Mucosa of stomach (tissue), 1 donor: ENCODE data around the gene PLCH1.

Experiments used
- H3K27me3 ChIP-seq: one replicate; pipeline ENCODE4 v1.7.0; 2013; ENCODE audit warnings: mild to moderate bottlenecking, low read length; ENCODE audit not compliant: control insufficient read depth, insufficient read depth
- H3K36me3 ChIP-seq: one replicate; pipeline ENCODE4 v1.7.0; 2013; ENCODE audit warnings: low read length; ENCODE audit not compliant: control insufficient read depth, insufficient read depth
- H3K4me1 ChIP-seq: one replicate; pipeline ENCODE4 v1.7.0; 2013; ENCODE audit warnings: mild to moderate bottlenecking, low read length; ENCODE audit not compliant: control insufficient read depth, insufficient read depth
- H3K4me3 ChIP-seq: one replicate; pipeline ENCODE4 v1.7.0; 2013; ENCODE audit warnings: low read length
- H3K9ac ChIP-seq: one replicate; pipeline ENCODE4 v1.7.0; 2013; ENCODE audit warnings: mild to moderate bottlenecking, low read length, moderate library complexity
- H3K9me3 ChIP-seq: one replicate; pipeline ENCODE4 v1.7.0; 2013; ENCODE audit warnings: mild to moderate bottlenecking, low read length, moderate library complexity; ENCODE audit not compliant: control insufficient read depth
- donor health status: Pancreatic carcinoma.

The PLCH1 gene

DNA sequence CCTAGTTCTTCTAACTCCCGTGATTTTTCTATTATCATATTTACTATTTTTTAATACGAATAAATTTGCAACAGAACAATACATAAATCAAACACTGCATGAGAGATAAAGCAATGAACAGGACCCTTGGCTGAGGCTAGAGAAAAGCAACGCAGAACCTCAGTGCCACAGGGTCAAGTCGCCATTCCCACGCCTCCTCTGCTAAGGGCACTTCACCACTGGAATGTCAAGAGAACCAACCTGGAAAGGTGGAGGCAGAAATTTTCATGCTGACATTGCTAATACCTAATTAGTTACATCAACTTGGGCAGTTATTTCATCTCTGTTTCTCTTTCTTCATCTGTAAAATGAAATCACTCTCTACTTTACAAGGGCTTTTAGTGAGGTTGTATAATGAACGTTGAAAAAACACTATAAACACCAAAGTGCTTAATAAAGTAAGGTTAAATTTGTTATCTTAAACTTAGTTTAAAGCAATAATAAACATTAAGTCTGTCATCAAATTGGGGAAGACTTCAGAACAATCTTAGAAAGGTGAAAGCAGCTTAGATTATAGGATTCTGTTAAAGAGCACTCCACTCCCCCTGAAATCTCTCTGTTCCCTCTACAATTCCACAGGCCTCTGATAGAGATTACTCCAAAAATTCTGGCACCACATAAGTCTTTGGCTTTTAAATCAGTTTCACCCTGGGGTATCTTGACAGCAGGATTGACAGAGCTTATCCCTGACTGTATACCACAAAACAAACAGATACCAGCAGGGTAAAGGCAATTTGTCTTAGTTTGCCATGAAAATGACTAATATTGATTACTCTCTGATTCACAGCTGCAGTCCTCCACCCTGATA lies 41.9 kb downstream of the PLCH1 start:
- no peak overlapping the region for H3K4me3 ChIP-seq
- H3K9me3 ChIP-seq = no peaks in the 10 kb centered on the region

DNA sequence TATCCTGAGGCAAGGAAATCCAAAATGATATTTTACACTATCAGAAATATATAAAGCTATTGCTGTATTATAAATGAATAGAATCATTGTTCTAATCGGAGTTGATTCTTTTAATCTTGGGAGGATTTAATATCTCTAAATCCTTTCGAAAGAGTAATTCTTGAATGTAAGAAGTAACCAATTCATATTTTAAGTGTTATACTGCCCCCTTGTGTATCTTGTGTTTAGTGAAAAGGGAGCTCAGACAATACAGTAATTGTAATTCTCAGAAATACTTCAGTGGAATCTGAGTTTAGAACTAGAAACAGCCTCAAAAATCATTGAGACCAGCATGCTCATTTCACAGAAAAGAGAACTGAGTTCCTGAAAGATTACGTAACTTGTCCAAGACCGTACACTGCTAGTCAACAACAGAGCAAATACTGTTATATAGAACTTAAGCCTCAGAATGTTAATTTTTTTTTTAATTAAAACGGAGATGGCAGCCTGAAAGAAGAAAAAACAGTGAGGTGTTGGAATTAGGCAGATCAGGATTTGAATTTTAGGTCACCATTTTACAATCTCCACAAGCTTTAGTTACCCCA lies 42.9 kb downstream of the PLCH1 start:
- H3K9ac ChIP-seq = no peak overlapping the region
- H3K4me1 ChIP-seq = peaks cover 8% of the 10 kb centered on the region
- H3K9me3 ChIP-seq = no peaks in the 10 kb centered on the region
- H3K4me3 ChIP-seq = no peak overlapping the region
- H3K36me3 ChIP-seq = no peaks in the 10 kb centered on the region
- H3K27me3 ChIP-seq = no peaks in the 10 kb centered on the region

More for the DNA sequence above, 41.9 kb downstream of the PLCH1 start:
- no peaks in the 10 kb centered on the region for H3K36me3 ChIP-seq
- H3K27me3 ChIP-seq = no peaks in the 10 kb centered on the region
- H3K4me1 ChIP-seq = peaks cover 8% of the 10 kb centered on the region
- no peak overlapping the region for H3K9ac ChIP-seq

DNA sequence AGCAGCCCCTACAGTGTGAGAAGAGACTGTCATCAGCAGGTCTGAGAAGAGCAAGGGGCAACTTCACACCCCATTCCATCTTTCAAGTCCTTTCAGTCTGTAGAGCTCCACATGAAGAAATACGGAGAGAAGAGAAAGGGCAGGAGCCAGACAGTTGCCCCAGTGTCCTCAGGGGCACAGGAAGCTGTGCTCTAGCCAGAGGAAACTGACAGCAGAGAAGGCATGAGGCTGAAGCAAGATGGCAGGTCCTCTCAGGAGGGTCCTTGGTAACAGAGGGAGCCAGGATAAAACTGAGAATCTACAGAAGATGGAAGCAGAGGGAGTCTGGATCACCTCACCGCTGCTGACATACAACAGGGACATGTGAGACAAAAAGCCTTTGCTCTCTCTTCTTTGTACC lies 47.3 kb downstream of the PLCH1 start:
- no peak overlapping the region for H3K4me3 ChIP-seq
- no peaks in the 10 kb centered on the region for H3K27me3 ChIP-seq

DNA sequence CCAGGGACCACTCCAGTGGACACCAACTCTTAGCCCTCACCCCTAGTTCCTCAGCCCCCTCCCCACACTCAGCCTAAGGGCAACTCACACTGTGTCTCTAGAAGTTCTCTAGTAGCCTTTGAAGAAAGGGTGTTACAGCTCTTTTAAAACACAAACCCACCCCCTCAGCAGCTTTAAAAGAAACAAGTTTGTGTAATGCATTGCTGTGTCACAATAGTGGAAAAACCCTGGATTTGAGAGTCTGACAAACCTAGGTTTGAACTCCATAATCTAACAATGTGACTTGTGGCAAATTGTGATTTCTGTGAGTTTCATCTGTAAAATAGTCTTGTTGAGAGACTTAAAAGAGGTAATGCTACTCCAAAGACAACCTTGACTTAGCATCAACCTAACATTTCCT lies 54.0 kb downstream of the PLCH1 start:
- Histone ChIP-seq H3K9ac (no peak overlapping the region), H3K27me3 (no peaks in the 10 kb centered on the region), H3K4me1 (no peaks in the 10 kb centered on the region), H3K36me3 (no peaks in the 10 kb centered on the region), H3K4me3 (no peak overlapping the region), H3K9me3 (no peaks in the 10 kb centered on the region)

More for the DNA sequence above, 47.3 kb downstream of the PLCH1 start:
- no peaks in the 10 kb centered on the region for H3K9me3 ChIP-seq
- no peak overlapping the region for H3K9ac ChIP-seq
- H3K4me1 ChIP-seq = no peaks in the 10 kb centered on the region
- H3K36me3 ChIP-seq = no peaks in the 10 kb centered on the region

DNA sequence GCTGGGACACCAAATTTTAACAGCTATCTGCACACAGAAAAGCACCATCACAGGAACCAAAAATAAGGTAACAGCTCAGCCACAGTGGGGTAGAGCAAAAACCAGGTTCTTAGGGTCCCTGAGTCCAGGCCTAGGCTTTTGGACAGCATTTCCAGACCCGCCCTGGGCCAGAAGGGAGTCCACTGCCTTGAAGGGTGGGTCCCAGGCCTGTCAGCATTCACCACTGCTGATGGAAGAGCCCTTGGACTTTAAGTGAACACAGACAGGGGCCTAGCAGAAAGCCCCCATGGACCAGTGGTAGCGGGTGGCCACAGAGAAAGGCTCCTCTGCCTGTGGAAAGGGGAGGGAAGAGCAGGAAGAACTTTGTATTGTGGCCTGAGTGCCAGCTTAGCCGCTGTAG lies 56.4 kb downstream of the PLCH1 start:
- Histone ChIP-seq H3K4me1 (no peaks in the 10 kb centered on the region), H3K27me3 (no peaks in the 10 kb centered on the region), H3K36me3 (no peaks in the 10 kb centered on the region), H3K9me3 (no peaks in the 10 kb centered on the region), H3K4me3 (no peak overlapping the region), H3K9ac (no peak overlapping the region)

DNA sequence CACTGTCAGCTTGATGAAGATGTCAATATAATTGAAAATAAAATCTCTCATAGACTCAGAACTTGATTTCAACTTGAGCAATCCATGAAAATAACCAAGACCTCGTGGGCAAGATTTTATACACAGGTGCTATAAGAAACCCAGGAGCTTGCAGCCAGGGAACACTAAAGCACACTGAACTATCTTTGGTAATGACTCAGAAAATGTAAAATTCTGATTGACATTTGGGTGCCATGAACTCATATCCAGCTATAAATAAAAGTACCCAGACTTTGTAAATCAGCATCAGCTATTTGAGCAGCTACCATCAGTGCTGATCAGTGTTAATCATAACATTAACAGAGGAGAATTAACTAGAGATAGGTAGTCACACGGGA lies 61.5 kb downstream of the PLCH1 start:
- H3K4me1 ChIP-seq = peaks cover 4% of the 10 kb centered on the region
- H3K4me3 ChIP-seq = no peak overlapping the region
- H3K9ac ChIP-seq = no peak overlapping the region
- no peaks in the 10 kb centered on the region for H3K9me3 ChIP-seq
- H3K27me3 ChIP-seq = no peaks in the 10 kb centered on the region
- H3K36me3 ChIP-seq = no peaks in the 10 kb centered on the region

DNA sequence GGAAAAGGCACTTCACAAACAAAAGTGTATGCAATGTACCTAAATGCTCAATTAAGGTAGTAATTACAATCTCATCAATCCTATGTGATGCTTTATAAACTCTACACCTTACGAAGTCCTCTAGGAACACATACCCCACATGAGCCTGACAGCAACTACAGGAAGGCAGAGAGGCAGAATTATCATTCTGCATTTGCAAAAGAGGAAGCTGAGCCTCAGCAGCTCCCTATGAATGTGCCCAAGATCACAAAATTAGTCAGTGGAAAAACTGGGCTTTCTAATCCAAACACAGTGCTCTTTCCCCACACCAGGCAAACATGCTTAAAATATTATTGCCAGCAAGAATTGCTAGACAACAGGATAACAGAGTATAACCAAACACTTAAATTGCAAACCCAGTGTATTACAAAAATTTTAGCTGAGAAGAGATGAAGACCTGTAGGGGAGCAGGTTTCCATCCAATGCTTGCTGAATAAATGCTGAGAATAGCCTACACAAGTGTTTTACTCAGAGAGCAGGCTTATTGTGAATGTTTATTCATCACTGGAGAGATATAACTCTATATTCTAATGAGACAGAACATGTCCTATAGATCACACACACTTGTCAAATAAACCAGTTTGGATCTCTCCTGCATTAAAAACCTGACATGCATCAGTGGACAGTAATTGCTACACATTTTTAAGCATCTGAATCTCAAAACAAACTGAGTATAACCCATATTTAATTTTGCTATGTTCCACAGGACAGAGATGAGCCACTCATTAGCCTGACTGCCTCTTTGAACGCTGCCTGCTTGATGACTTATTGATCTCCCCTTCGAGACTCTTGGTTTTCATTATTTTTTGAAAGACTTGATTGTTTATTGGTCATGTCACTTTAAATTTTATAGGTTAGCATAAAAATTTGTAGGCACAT lies 62.2 kb downstream of the PLCH1 start:
- Histone ChIP-seq H3K4me3 (no peak overlapping the region), H3K9me3 (no peaks in the 10 kb centered on the region), H3K27me3 (no peaks in the 10 kb centered on the region), H3K4me1 (peaks cover 4% of the 10 kb centered on the region), H3K9ac (no peak overlapping the region), H3K36me3 (no peaks in the 10 kb centered on the region)

DNA sequence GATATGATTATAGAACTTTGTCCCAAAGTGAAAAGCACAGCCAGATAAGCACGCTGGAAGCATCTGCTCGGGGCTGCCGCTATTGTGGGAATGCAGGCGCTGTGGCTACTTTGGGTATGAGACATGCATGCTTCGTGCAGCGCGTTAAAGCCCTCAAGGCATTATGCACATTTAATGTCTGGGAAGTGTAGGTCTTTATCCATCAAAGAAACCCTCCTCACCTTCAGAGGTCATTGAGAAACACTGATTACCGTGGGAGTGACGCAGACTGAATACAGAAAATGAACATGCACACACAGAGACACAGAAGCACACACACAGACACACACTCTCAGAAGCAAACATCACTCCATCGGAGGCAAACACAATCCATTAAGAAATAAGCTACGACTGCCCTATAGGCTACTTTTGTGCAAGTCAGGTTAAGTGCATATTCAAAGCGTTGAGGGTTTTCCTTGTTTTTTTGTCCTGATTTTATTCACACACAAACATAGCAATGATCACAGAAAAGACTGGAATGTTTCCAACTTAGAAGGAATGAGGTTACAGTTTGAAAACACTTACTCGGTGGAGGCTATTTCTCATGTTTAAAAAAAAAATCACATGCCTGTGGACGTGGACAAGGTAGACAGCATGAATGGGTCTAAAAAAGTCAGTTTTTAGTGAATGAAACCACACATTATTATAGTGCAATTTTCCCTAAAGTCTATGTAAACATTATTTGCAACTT lies 68.5 kb downstream of the PLCH1 start:
- H3K9me3 ChIP-seq = no peaks in the 10 kb centered on the region
- H3K36me3 ChIP-seq = no peaks in the 10 kb centered on the region
- H3K4me3 ChIP-seq = no peak overlapping the region
- no peaks in the 10 kb centered on the region for H3K27me3 ChIP-seq
- H3K4me1 ChIP-seq = no peaks in the 10 kb centered on the region
- H3K9ac ChIP-seq = no peak overlapping the region

DNA sequence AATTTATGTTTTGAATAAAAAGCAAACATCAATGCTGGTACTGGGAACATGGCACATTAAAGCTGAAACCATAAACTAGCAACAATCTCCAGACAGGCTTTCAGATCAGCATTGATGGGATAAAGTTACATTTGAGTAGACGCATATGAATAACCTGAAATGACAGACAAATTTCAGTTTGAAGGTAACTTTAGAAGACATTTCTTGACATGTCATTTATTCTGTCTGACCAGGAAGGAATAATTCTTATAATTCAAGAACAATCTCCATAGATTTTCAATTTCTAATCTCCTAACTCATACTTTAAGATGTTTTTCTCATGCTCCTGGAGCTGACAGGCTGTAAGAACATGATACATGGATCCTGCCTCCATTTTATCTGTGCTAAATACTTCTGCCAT lies 69.8 kb downstream of the PLCH1 start:
- no peaks in the 10 kb centered on the region for H3K36me3 ChIP-seq
- H3K4me1 ChIP-seq = no peaks in the 10 kb centered on the region
- no peak overlapping the region for H3K4me3 ChIP-seq
- no peaks in the 10 kb centered on the region for H3K27me3 ChIP-seq
- H3K9ac ChIP-seq = no peak overlapping the region
- no peaks in the 10 kb centered on the region for H3K9me3 ChIP-seq

DNA sequence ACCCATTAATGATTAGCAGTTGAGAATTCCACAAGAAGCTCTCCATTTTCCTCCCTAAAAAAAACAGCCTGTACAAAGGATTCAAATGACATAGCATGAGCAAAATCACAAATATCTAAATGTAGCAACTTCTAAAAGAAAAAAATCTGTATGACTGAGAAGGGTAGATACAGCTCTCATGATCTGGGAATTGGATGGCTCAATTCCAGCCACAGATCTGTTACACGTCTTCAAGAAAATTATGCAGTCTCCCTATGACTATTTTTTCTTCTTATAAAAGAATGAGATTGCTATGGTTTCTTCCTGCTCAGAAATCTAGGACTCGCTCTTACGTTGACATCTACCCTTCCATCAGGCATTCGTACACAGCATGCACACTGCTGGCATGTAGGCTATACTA lies 71.5 kb downstream of the PLCH1 start:
- Histone ChIP-seq H3K4me3 (no peak overlapping the region), H3K27me3 (no peaks in the 10 kb centered on the region), H3K4me1 (no peaks in the 10 kb centered on the region), H3K36me3 (no peaks in the 10 kb centered on the region), H3K9ac (no peak overlapping the region), H3K9me3 (no peaks in the 10 kb centered on the region)

DNA sequence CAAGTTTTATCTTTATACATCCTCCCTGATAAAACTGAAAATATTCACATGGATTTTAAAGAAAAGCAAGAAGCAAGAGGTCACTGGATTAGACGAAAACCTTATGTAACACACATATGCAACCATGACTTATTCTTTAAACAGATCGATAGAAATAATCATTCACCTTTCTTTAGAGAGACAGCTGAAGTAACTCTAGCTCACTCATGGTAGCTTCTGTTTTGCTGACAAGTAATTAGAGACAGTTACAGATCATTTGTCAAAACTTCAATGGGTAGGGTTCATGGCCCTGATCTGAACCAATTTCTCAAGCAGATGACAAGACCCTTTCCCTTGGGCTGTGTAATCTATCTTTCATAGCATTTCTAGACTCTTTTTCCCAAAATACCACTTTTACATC lies 74.5 kb downstream of the PLCH1 start:
- no peak overlapping the region for H3K4me3 ChIP-seq
- H3K9me3 ChIP-seq = no peaks in the 10 kb centered on the region
- H3K9ac ChIP-seq = no peak overlapping the region
- peaks cover 7% of the 10 kb centered on the region for H3K4me1 ChIP-seq
- H3K27me3 ChIP-seq = no peaks in the 10 kb centered on the region
- no peaks in the 10 kb centered on the region for H3K36me3 ChIP-seq
